ENCODE data around the gene DNAJC10.

GRCh38 chr2:182792441-182792840 lies 76.4 kb downstream of the DNAJC10 start:
- no peak for TF ChIP-seq POLR2A (IDR thresholded peaks at IDR 0.05; ENCODE audit: extremely low read depth, insufficient read length)
- TF ChIP-seq, protein P1, sequence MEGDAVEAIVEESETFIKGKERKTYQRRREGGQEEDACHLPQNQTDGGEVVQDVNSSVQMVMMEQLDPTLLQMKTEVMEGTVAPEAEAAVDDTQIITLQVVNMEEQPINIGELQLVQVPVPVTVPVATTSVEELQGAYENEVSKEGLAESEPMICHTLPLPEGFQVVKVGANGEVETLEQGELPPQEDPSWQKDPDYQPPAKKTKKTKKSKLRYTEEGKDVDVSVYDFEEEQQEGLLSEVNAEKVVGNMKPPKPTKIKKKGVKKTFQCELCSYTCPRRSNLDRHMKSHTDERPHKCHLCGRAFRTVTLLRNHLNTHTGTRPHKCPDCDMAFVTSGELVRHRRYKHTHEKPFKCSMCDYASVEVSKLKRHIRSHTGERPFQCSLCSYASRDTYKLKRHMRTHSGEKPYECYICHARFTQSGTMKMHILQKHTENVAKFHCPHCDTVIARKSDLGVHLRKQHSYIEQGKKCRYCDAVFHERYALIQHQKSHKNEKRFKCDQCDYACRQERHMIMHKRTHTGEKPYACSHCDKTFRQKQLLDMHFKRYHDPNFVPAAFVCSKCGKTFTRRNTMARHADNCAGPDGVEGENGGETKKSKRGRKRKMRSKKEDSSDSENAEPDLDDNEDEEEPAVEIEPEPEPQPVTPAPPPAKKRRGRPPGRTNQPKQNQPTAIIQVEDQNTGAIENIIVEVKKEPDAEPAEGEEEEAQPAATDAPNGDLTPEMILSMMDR (IDR thresholded peaks at IDR 0.05; ENCODE audit: low read depth, low read length) = no peak
